Activated CD4-positive, alpha-beta T cell treated with anti-CD3 and anti-CD28 coated beads, Interleukin-2, amount 50 U/mL, for 1 hour (primary cell): ENCODE measurements around the gene NUDT1.

Experiments
- DNase-seq: peaks from one replicate; pipeline ENCODE4 v3.0.0-alpha.2; 2020

NUDT1 gene

DNA sequence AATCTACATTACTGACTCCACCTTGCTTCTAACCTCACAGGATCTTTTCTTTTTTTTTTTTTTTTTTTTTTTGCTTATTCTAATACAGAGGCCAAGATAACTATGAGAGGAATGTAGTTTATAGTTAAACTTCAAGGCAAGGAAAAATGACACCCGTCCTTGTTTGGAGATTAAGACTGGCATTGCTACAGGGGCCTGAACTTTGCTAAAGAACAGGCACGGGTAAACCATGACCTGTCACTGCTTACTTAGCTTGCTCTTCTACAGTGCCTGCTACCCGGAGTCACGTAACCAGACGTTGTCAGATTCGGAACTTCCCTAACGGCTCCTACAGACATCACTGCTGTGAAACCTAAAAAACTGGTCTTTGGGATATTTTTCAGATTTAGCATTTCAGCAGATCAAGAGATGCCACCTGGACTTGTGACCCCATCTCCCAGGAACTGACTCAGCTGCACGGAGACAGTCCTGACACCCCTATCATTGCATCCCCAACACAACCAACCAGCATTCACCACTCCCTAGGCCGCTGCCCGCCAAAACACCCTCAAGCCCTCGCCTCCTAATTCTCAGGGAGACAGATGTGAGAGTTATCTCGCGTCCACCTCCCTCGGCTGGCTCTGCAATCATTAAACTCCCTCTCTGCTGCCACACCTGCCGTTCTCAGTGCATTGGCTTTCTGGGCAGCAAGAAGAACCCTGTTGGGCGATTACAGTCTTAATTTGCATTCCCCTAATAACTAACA is 36.8 kb upstream of the NUDT1 start:
- DNase-seq, result no peak

DNA sequence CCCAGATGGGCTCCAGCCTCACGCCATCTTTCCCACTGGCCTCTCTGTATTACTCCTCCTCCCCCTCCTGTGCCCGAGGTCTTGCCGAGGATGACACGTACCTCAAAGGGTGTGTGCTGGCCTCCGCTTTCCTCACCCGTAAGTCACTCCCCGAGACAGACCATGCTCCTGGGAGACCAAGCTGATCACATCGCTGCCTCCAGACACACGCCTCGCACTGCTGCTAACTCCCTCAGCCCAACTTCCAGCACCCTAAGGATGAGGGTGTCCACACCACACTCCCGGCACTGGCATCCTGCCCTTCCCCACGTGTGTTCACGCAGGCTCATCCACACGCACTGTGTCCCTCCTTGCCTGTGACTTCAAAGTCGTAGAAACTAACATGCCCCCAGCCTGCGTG is 33.3 kb upstream of the NUDT1 start:
- DNase-seq, result no peak

DNA sequence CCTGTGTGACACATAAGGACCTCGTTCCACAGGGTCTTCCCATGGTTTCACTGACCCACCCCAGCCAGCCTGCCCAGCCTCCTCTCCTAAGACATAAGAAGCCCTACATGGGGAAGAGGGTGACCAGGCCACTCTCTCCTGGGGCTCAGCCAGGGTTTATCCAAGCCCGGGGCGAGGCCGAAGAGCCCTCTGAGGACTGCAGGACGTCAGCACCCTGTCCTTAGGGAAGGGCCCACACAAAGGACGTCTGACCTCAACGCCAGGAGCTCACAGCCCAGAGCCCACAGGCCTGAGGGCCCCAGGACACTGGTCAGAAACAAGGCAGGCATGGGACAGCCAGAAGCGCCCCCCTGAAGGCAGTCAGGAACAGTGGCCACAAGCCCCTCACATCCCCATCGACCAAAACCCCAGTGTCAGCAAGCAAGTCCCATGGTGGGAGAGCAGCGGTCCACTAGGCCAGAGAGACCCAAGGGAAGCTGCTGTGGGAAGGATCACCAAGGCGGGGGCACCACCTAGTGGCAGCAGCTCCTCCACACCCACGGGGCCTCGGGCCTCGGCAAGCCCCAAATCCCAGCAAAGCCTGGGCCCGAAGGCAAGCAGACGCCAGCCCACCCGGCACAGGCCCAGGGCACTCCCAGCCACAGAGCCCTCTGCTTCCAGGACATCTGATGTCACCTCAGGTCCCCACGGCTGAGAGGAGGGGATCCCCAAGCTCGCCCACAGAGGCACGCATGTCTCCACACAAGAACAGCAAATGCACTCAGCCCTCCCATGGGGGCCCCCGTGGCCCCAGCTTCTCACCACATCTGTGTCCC is 32.7 kb upstream of the NUDT1 start:
- peak; percentile 32 for DNase-seq

DNA sequence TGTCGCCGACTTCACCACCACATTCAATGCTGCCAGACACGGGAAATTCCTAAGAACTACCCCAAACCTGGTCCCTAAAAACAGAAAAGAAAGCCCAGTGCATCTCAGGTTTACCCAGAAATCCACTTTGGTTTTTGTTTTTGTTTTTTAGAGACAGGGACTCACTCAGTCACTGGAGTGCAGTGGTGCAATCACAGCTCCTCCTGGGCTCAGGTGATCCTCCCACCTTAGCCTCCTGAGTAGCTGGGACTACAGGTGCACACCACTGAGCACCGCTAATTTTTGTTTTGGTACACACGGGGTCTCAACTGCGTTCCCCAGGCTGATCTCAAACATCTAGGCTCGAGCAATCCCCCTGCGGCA is 32.1 kb upstream of the NUDT1 start:
- no peak for DNase-seq

DNA sequence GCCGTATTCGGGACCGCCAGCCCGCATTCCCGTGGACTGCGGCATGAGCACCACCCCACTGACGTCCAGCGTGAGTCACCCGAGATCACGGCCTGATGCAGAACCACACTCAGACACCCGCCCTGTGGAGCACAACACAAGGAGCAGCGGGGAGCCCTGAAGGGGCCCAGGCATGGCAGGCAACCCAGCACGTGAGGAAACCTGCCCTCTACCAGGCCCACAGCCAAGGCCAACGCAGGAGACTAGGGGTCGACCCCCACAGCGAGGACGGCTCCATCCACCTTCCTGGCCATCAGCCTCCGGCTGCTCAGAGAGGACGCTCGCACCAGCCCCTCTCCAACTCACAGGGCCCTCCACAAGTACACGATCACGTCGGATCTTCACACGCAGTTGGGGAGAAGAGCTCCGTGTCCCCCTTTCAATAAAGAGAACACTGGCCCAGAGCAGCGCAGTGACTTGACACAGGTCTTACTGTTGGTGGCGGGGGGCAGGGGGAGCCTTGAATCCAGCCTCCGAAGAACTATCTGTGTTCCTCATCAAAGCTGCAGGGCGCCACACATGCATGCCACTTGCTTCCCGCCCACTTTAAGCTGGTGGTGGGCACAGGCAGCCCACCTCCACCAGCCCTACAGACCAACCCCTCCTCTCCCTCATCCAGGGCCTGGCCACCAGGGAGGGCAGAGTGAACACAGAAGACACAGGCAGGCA is 31.3 kb upstream of the NUDT1 start:
- DNase-seq, result no peak

DNA sequence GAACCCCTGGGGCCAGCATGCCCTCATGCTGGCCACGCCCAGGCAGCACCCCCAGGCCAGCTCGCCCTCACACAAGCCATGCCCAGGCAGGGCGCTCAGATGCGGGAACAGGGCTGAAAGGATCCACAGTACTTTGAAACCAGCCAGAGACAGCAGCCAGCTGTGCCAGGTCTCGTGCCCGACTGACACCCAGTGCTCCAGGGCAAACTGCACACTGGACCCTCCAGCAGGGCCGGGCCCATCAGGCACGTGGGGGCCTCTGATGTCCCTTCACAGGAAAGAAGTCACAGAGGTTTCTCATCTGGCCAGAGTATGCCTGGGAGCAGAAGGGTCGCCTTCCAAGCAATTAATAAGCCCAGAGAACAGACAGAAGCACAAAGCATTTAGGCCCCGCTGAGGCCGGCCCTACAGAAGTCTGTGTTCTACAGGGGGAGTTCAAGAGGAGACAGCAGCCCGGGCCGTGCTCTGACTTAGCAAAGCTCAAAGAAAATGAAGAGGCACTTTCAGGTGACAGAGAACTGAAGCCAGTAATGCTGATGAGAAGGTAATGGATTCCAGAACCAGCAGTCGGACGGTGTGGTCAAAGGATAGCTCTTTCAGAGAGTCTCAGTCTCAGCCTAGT is 30.7 kb upstream of the NUDT1 start:
- DNase-seq, result no peak

DNA sequence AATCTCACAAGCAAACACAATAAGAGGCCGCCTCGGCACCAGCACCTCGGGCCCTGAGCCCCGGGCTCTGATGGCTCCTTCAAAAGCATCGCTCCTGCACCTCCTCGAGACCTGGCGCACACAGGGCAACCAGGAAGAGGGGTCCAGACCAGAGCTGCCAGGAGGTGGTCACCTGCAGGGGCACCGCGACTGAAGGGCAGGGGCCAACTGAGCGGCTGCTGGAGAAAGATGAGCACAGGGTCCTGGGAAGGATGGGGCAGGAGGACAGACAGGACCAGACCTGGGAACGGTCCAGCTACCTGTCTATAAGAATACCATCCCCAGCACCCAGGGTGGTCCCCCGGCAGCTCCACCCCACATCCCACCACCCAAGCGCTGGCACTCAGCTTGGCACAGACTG is 30.1 kb upstream of the NUDT1 start:
- no peak for DNase-seq

DNA sequence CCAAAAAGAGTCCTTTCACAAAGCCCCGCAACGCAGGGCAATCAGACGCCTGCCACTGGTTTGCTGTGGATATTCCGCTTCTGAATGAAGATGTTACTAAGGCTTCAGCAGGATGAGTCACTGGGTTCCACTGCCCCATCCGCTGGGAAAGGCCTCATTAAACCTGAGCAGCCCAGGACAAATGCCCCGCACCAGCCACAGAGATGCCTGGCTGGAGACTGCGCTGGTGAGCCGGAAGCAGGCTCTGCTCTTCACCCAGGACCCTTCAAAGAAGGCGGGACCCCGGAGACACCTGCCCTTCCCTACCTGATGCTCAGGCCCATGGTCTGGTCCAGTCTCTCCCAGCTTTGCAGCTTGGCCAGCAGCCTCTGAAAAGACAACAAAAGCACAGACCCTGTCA is 29.1 kb upstream of the NUDT1 start:
- no peak for DNase-seq

DNA sequence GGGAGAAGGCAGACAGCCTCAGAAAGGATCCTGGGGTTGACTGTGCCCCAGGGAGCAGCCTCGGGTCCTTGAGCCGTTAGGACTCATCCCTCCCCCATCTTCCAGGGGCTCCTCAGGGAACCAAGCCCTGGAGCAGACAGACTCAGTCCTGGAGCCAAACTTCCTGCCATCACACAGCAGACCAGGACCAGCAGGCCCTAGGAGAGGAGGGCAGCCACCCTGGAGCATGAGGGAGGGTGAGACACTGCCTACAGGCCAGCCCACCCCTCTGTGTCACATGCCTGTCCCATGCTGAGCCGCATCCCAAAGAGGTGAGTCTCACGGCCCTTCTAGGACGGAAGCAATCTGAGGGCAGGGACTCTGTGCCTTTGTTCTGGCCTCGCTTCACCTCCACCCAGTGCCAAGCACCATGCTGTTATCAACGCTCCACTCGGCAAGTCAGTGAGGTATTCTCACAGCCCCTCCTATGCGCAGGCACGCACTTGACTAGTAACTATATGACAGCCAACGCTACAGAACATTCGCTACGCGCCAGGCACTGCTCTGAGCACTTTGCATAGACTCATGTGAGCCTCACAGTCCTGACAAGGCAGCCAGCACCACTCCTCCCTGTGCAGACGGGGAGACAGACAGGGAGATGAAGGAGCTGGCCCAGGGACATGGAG is 28.3 kb upstream of the NUDT1 start:
- DNase-seq, result no peak

DNA sequence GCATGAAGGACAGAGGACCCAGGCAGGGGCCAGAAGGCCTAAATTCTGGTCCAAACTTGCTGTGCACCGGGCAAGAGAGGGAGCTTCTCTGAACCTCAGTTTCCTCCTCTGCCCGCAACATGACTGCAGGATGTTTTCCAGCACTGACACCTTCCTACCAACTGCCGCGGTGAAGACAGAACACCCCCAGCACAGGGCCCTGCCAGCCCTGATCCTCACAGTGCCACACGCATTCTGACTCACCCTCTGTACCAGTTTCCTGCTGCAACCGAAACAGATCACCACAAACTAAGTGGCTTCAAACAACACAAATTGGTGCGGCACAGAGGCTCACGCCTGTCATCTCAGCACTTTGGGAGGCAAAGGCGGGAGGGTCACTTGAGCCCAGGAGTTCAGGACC is 27.4 kb upstream of the NUDT1 start:
- DNase-seq, result no peak

DNA sequence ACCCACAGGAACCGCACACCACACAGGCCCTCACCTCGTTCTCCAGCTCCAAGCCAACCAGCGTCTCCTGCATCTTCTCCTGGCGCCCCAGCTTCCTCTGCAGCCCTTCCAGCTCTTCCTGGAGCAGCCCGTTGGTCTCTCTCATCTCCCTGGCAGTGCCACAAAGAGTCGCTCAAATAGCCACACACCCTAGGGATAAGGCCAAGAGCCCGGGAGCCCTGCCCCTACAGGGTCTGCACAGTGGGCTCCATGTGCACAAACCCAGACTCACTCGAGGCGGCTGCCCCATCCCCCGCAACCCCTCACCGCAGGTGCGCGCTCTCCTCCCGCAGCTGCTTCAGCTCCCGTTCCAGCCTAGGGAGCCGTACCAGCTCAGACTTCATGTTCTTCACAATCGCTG is 26.2 kb upstream of the NUDT1 start:
- no peak for DNase-seq

DNA sequence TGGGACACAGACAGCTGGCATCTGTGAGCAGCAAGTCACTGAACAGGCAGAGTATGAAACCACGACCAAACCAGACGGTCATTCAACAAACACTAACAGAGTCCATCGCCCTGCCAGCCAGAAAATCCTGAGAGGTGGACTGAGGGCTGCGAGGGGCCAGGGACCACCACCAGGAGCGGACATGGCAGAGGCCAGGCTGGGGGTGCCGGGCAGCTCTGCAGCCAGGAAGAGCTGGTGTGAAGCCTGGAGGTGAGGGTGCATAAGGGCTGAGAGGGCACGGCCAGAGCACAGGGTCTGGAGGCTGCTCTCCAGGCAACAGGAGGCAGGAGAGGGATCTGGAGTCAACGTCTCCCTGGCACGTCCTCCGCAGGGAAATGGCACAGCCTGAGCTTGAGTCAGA is 24.8 kb upstream of the NUDT1 start:
- no peak for DNase-seq

DNA sequence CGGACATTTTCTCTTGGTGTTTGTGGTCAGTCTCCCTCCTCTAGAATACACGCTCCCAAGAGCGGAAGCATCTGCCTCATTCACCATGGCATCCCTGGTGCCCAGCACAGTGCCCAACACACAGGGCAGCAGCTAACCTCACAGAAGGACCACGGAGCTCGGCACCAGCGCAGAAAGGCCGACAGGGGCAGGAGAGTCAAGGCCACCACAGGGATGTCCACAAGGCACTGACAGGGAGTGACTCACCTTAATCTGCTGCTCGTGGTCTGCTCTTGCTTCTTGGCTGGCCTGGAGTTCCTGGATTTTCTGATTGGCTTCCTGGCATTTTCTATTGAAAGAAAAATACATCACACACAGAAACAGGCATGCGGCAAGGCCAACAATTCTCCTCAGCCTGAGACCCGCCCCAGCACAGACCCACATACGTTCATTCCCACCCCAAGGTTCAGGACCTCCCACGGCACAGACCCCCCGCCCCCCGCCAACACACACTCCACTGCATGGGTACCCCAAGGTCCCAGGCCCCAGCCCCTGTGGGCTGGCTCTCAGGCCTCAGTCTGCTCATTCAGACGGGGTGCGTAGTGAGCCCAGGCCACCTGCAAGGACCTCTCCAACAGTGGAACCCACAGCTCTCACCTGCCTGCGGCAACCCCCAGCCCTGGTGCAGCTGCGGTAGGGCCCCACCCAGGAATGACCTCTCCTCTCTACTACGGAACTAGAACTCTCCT is 24.1 kb upstream of the NUDT1 start:
- DNase-seq, result no peak

DNA sequence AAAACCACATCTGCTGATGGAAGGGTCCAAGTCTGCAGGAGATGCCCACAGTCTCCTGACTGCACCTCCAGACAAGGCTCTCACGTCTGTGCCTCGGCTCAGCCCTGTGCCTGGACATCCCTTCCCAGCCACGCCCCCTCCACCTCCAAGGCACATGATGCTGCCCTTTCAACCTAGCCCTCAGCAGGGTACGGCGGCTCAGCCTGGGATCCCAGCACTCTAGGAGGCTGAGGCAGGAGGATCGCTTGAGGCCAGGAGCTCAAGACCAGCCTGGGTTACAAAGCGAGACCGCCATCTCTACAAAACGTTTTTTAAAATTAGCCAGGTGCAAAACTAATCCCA is 23.6 kb upstream of the NUDT1 start:
- DNase-seq, result no peak

DNA sequence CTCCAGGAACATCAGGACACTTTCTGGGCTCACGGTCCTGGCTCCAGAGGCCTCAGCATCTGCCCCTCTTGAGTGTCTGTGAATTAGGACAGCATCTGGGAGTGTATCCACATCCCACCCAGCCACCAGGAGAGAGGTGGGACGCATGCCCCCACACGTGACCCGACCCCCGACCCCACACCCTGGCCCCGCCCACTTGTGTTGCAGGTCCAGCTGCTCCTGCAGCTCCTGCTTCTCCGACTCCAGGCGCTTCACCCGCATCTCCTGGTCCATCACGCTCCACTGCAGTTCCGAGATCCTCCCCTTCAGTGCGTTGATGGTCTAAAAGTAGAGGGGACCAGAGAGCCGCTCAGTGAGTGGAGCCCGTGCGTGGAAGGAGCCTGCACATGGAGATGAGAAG is 22.9 kb upstream of the NUDT1 start:
- DNase-seq, result no peak

DNA sequence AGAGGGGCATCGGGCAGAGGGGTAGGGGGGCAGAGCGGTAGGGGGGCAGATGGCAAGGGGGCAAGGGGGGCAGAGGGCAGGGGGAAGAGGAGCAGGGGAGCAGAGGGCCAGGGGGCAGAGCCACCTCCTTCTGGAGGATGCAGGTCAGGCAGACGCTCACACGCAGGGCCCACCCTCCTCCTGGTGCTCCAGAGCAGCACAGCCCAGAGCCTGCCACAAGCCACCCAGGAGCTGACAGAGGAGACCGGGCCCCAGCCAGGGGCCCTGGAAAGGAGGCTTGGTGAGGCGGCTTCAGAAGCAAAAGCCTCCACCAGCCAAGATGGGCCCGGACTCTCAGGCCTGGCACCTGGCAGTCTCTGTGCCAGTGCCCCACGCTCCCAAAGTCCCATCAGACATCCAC is 22.4 kb upstream of the NUDT1 start:
- no peak for DNase-seq

DNA sequence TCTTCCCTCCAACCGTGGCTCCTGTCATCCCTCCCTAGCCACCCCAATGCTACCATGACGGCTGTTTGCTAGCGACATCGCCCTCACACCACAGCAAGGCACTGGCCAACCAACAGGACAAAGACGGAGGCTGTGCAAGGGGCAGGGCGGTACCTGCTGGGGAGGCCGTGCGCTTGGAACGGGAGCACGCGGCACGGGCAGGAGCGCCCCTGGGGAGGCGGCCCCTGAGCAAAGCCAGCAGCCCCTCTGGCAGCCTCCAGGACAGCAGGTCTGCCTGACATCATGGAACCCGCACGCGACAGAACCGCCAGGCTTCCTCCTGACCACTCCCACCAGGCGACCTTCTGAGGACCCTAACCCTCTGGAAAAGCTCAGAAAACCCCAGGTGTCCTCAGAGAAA is 22.0 kb upstream of the NUDT1 start:
- no peak for DNase-seq

DNA sequence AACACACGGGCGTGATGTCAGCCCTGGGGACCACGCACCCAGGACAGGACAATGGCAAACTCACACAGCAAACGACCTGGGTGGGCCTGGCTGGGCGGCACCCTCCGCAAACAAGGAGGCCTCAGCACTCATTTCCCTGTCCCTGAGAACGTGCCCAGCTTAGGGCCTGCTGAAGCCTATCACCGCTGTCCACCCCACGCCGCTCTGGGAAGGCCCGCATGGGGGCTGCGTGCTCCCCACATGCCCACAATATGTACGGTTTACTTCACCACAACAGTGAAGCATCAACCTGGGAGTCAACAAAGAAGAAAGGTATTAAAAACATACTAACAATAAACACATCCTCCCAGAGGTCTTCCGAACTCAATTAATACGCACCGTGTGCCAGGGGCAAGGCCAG is 21.5 kb upstream of the NUDT1 start:
- no peak for DNase-seq

DNA sequence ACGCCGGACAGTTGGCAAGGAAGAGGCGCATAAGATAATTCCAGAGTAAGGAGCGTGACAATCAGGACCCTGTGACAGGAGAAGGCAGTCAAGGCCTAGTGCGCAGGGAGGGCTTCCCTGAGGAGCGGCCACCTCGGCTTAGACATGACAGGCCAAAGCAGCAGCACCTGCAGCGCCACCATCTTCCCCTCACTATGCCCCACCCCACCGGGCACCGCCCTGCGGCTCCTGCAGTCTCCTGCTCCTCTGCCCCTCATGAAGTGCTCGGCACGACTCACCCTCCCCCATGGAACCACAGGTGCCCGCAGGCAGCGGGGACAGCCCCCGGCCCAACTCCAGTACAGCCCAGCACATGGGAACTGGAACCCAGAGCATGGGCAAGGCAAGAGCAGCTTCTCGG is 21.1 kb upstream of the NUDT1 start:
- DNase-seq, result no peak

DNA sequence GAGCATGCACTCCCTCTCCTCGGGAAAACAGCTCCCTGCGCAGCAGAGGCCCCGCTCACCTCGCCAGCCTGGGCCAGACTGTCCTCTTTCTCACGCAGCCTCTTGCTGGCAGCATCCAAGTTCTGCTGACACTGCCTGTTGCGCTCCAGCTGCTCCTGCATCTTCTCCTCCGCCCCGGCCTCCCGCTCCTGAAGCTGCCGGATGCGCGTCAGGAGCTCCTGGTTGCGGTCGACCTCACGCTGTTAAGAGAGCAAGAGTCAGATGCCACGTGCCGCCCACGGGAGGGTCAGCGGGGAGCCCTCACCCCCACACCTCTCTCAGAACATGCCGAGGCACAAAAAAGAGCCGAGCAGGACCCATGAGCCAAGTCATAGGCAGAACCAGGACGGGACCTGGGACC is 19.5 kb upstream of the NUDT1 start:
- no peak for DNase-seq

DNA sequence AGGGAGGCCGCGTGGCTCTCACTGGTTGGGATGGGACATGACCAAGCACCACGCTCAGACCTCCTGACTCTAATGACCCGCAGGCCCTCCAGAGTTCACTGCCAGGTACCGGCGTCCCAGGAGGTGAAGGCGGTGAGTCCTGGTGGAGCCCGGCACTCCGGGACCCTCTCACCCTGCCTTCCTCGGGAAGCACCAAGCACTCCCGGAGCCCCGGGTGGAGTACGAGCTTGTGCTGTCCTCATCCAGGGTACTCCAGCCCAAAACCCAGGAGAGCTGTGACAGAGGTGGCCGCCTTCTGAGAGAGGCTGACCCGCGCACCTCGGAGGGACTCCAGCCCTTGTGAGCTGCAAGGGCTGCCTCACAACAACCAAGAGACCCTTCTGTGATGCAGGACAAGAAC is 18.7 kb upstream of the NUDT1 start:
- no peak for DNase-seq

DNA sequence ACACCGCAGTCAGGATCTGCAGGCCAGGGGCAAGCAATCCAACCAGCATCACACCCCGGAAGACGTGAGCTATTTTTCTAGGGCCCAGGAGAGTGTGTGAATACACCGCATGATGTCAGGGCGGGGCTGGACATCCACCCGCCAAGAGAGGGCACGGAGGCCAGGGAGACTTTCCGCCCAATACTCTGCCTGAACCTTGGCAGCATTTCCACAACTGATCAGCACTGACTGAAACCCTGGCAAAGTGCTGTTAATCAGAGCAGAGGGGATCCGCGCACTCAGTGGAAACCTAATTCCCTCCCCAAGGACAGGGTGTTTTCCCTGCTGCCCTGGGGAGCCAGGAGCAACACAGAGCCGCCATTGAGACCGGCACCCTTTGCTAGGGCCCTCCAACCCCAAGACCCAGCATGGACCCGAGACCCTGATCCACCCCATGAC is 17.5 kb upstream of the NUDT1 start:
- no peak for DNase-seq

DNA sequence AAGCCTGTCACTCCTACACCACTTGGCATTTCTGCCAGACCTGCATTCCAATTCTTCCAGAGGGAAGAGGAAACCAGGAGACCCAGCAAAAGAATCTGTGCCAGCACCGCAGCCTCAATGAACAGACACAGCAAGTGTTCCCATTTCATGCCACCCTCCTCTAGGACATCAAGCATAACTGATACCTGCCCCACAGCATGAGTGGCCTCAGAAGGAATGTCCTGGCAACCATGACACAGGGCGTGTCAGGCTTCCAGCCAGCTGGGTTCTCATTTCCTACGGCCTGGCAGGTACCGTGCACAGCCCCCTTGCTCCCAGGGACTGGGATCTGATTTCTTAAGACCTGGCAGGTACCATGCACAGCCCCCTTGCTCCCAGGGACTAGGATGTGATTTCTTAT is 17.1 kb upstream of the NUDT1 start:
- no peak for DNase-seq
